K562 (cell line): ENCODE measurements around the gene INPP4B. TPM values are rescaled to one million over a fixed set of nuclear protein-coding genes. Genes with fewer than 3 reads are reported as not detected.

Experiments
- ATAC-seq: fragments of 200-7000 bp; cut with Tn5 transposase; 3 replicates; pipeline ENCODE4 v1.9.1; 2020; ENCODE audit warnings: moderate library complexity
- BruUV-seq: library from RNA; stranded (reverse); fragments of 400-500 nt; replicated peaks from 2 replicates; lab custom pipeline; 2021; lab: Mats Ljungman, UMichigan
- CTCF ChIA-PET: fragments of 300-600 bp; formaldehyde crosslinking; extraction: SDS; loops from one replicate; lab custom pipeline; 2021; ENCODE audit warnings: low intra/inter-chr PET ratio; lab: Yijun Ruan, JAX
- POLR2A ChIA-PET: fragments of 300-600, 350-650 bp; sonication (Branson Sonifier 250); formaldehyde crosslinking; extraction: SDS; loops from one replicate; lab custom pipeline; 2021; ENCODE audit warnings: antibody characterized with exemption, inconsistent platforms; lab: Yijun Ruan, JAX
- DNase-seq, 4 experiments: peaks; one replicate each; pipeline versions ENCODE4 v3.0.0 to v3.0.0-alpha.2; 2011 to 2018; ENCODE audit warnings: low spot score in 3 of 4, mixed read lengths in 3 of 4; ENCODE audit errors: extremely low read depth in 1 of 4
- FAIRE-seq: peaks from 2 replicates; lab custom pipeline; 2011; peaks lifted over from hg19 to GRCh38; lab: Jason Lieb, UNC
- H2AFZ ChIP-seq: 2 replicates; pipeline ENCODE4 v1.6.0; 2011; ENCODE audit warnings: low read depth, low read length, control low read depth, inconsistent platforms
- H3K27ac ChIP-seq: fragments of 200-600 bp; 3 replicates; pipeline ENCODE4 v1.8.0; 2011; ENCODE audit warnings: low read depth, mild to moderate bottlenecking, control low read depth, inconsistent platforms, low read length, moderate library complexity, mixed read lengths; ENCODE audit errors: extremely low read depth
- H3K27me3 ChIP-seq, 2 experiments: fragments of 300-600 bp in 1 of 2; 2 replicates in 1 of 2; 3 replicates in 1 of 2; pipeline versions ENCODE4 v1.6.0 to v1.8.0; 2011; ENCODE audit warnings: inconsistent platforms in 2 of 2, low read length in 2 of 2, mild to moderate bottlenecking in 1 of 2, mixed read lengths in 1 of 2, moderate library complexity in 1 of 2; ENCODE audit not compliant: control insufficient read depth in 2 of 2, insufficient read depth in 2 of 2
- H3K36me3 ChIP-seq: fragments of 300-600 bp; 3 replicates; pipeline ENCODE4 v1.8.0; 2011; ENCODE audit warnings: mild to moderate bottlenecking, low read length, inconsistent platforms; ENCODE audit not compliant: control insufficient read depth, insufficient read depth
- H3K4me1 ChIP-seq, 2 experiments: fragments of 200-600 bp in 1 of 2; replicated peaks in 1 of 2; 2 replicates in 1 of 2; 3 replicates in 1 of 2; pipeline versions ENCODE4 v1.5.1 to v1.8.0; 2011; ENCODE audit warnings: inconsistent platforms in 2 of 2, low read length in 2 of 2, mild to moderate bottlenecking in 1 of 2, mixed read lengths in 1 of 2, moderate library complexity in 1 of 2; ENCODE audit not compliant: control insufficient read depth in 2 of 2, insufficient read depth in 2 of 2
- H3K4me2 ChIP-seq: 2 replicates; pipeline ENCODE4 v1.6.1; 2011; ENCODE audit warnings: low read length, control low read depth, inconsistent platforms, mixed read lengths; ENCODE audit not compliant: insufficient read depth
- H3K4me3 ChIP-seq: fragments of 200-600 bp; sonication (generic), shearing (Covaris generic); 2 replicates; pipeline ENCODE4 v1.5.1; 2016; ENCODE audit warnings: control low read depth, inconsistent platforms
- H3K79me2 ChIP-seq: fragments of 200-600 bp; 3 replicates; pipeline ENCODE4 v1.8.0; 2011; ENCODE audit warnings: low read length, inconsistent platforms; ENCODE audit not compliant: control insufficient read depth, insufficient read depth
- H3K9ac ChIP-seq, 2 experiments: 2 replicates each; pipeline versions ENCODE4 v1.6.0 to v1.6.1; 2011; ENCODE audit warnings: low read depth in 2 of 2, low read length in 2 of 2, control low read depth in 1 of 2, inconsistent platforms in 1 of 2, mild to moderate bottlenecking in 1 of 2, mixed read lengths in 1 of 2; ENCODE audit not compliant: insufficient read depth in 1 of 2
- H3K9me1 ChIP-seq: one replicate; pipeline ENCODE4 v1.6.0; 2011; ENCODE audit warnings: inconsistent platforms, mild to moderate bottlenecking, low read length, moderate library complexity; ENCODE audit not compliant: control insufficient read depth, insufficient read depth
- H3K9me3 ChIP-seq: replicated peaks from 2 replicates; pipeline ENCODE4 v1.5.1; 2011; ENCODE audit warnings: low read depth, low read length, inconsistent platforms; ENCODE audit not compliant: control insufficient read depth, insufficient read depth
- H4K20me1 ChIP-seq: replicated peaks from 2 replicates; pipeline ENCODE4 v1.6.1; 2011; ENCODE audit warnings: low read length, inconsistent platforms, mixed read lengths; ENCODE audit not compliant: control insufficient read depth, insufficient read depth
- ATF3 ChIP-seq, 2 experiments: fragments of 450-650 bp in 1 of 2; sonication (generic) in 1 of 2; formaldehyde crosslinking in 1 of 2; IDR thresholded peaks in 1 of 2; conservative IDR thresholded peaks in 1 of 2; 2 replicates each; pipeline versions ENCODE4 v1.6.1 to v1.8.1; 2016 to 2023; ENCODE audit warnings: mild to moderate bottlenecking in 2 of 2, moderate library complexity in 2 of 2, inconsistent platforms in 1 of 2, missing genetic modification reagents in 1 of 2
- BMI1 ChIP-seq: fragments of 150-350 bp; IDR thresholded peaks from 2 replicates; pipeline ENCODE4 v1.6.1; 2014; ENCODE audit warnings: low read length
- CBX8 ChIP-seq: fragments of 200-600 bp; sonication (generic); IDR thresholded peaks from 2 replicates; pipeline ENCODE4 v1.6.1; 2012; ENCODE audit warnings: borderline replicate concordance, mixed run types, low read depth, mild to moderate bottlenecking, moderate library complexity, mixed read lengths, low read length, control low read depth, inconsistent platforms; ENCODE audit not compliant: poor library complexity, severe bottlenecking; ENCODE audit errors: extremely low read depth
- CHD4 ChIP-seq: fragments of 200-600 bp; sonication (generic); IDR thresholded peaks from 3 replicates; pipeline ENCODE4 v1.6.1; 2012; ENCODE audit warnings: low read depth, mild to moderate bottlenecking, mixed read lengths, low read length, inconsistent platforms; ENCODE audit not compliant: insufficient read depth, insufficient replicate concordance, poor library complexity, severe bottlenecking
- GABPA ChIP-seq: fragments of 200-800 bp; sonication (Bioruptor generic); conservative IDR thresholded peaks from 2 replicates; pipeline ENCODE4 v1.6.1; 2016; ENCODE audit warnings: low read depth, missing genetic modification characterization, missing compliant biosample characterization
- GATA2 ChIP-seq: sonication (generic); formaldehyde crosslinking; IDR thresholded peaks from 2 replicates; pipeline ENCODE4 v1.4.0; 2020; ENCODE audit warnings: mild to moderate bottlenecking, missing genetic modification reagents
- HIVEP1 ChIP-seq: fragments of 250-450 bp; sonication (Bioruptor Pico); IDR thresholded peaks from 2 replicates; pipeline ENCODE4 v1.4.0; 2020; ENCODE audit warnings: mild to moderate bottlenecking
- HNRNPK ChIP-seq: fragments of 200-400 bp; formaldehyde crosslinking; IDR thresholded peaks from one replicate; pipeline ENCODE4 v1.6.1; 2018; ENCODE audit warnings: mild to moderate bottlenecking, low read depth, low read length; ENCODE audit not compliant: poor library complexity, severe bottlenecking
- NFXL1 ChIP-seq: fragments of 450-650 bp; formaldehyde crosslinking; IDR thresholded peaks from 2 replicates; pipeline ENCODE4 v1.4.0; 2021; ENCODE audit warnings: mild to moderate bottlenecking
- SNIP1 ChIP-seq: fragments of 450-650 bp; IDR thresholded peaks from 2 replicates; pipeline ENCODE4 v1.7.1; 2017; ENCODE audit warnings: low read depth, mild to moderate bottlenecking
- TSHZ1 ChIP-seq: fragments of 250-450 bp; sonication (Bioruptor Pico); IDR thresholded peaks from 2 replicates; pipeline ENCODE4 v1.4.0; 2020; ENCODE audit warnings: mild to moderate bottlenecking, moderate library complexity
- ZNF217 ChIP-seq: sonication (generic); formaldehyde crosslinking; IDR thresholded peaks from 2 replicates; pipeline ENCODE4 v1.8.0; 2022; ENCODE audit warnings: mild to moderate bottlenecking, missing genetic modification reagents
- WGBS: fragments of 100-300 bp; shearing (Covaris generic); methylation state at CpG from one replicate; pipeline ENCODE4 v1.1.6; 2016; ENCODE audit warnings: low coverage, mixed read lengths; ENCODE audit not compliant: insufficient coverage; ENCODE audit errors: missing lambda C conversion rate; 5-methylcytosine and 5-hydroxymethylcytosine counted together
- in situ Hi-C: fragments of 300-500 bp; cut with MboI; formaldehyde crosslinking; loops from 4 replicates; pipeline ENCODE4 v1.15.0; 2018; ENCODE audit warnings: inconsistent platforms, mixed read lengths
- intact Hi-C: fragments of 100-400 bp; cut with micrococcal nuclease; formaldehyde crosslinking; loops from 2 replicates; pipeline ENCODE4 v1.14.2; 2022
- polyA plus RNA-seq, 8 experiments: library from polyadenylated mRNA; depleted of rRNA in 4 of 8; stranded (reverse) in 5 of 8; unstranded in 3 of 8; fragments of >200 nt; fragmentation: Nextera tagmentation in 2 of 8; fragmentation: Illumina TruSeq in 1 of 8; extraction: Ambion mirVana in 2 of 8; extraction: Trizol in 1 of 8; gene quantifications; 2 replicates each; pipeline versions ENCODE4 v1.2.1 to v1.2.3, GENCODE V29; 2011 to 2014; ENCODE audit warnings: inconsistent platforms in 1 of 8, missing spikeins in 1 of 8
- total RNA-seq, 7 experiments: library from RNA; depleted of rRNA in 6 of 7; stranded (reverse); fragments of >200 nt in 6 of 7; fragmentation: Illumina TruSeq in 2 of 7; extraction: Trizol in 2 of 7; gene quantifications; 2 replicates each; pipeline versions ENCODE4 v1.2.1 to v1.2.3, GENCODE V29; 2011 to 2021; ENCODE audit warnings: low replicate concordance in 1 of 7

The INPP4B gene
- total and polyA plus RNA-seq, 9 of the 15 experiments (the other 6 are each of a cell fraction or from before 2014, with no cell fraction given), result 0.04 to 0.11 TPM; not detected in 7

- H3K9me1 ChIP-seq, result no peaks in the 10 kb centered on the region
- POLR2A ChIA-PET, result no interaction called here
- no peak for FAIRE-seq
- H3K27me3 ChIP-seq, result no peaks in the 10 kb centered on the region
- peaks cover 4% of the 10 kb centered on the region; the same call in 1 of the 2 replicates for H3K9me3 ChIP-seq
- BruUV-seq, result no TSS peak
- no peak overlapping the region for H3K9ac ChIP-seq
- no peak for TF ChIP-seq HNRNPK
- no peak for TF ChIP-seq GATA2
- TF ChIP-seq CBX8, result no peak
- ATAC-seq, result no peak
- H2AFZ ChIP-seq, result no peak overlapping the region
- no peaks in the 10 kb centered on the region for H3K4me1 ChIP-seq
- H3K36me3 ChIP-seq, result no peaks in the 10 kb centered on the region
- in situ Hi-C loops, result no loop called here
- CTCF ChIA-PET, result no interaction called here
- intact Hi-C loops, result no loop called here
- no peak for DNase-seq
- no peak overlapping the region for H3K4me3 ChIP-seq
- WGBS, result 0% methylated on average over 1 of the region's 1 CpG
- no peaks in the 10 kb centered on the region for H4K20me1 ChIP-seq
- no peak overlapping the region for H3K4me2 ChIP-seq
- no peaks in the 10 kb centered on the region for H3K79me2 ChIP-seq
- H3K27ac ChIP-seq, result no peak overlapping the region
Observed at GRCh38 chr4:142600952-142601351, 245.1 kb downstream of the INPP4B start.

- H3K27ac ChIP-seq, result no peak overlapping the region
- CTCF ChIA-PET, result no interaction called here
- H3K36me3 ChIP-seq, result no peaks in the 10 kb centered on the region
- TF ChIP-seq BMI1, result no peak
- no peak for TF ChIP-seq GABPA
- TF ChIP-seq TSHZ1, result no peak
- no peak for TF ChIP-seq ZNF217 (CRISPR knock-in tag)
- TF ChIP-seq ATF3 (IDR thresholded peaks at IDR 0.05), result no peak
- TF ChIP-seq ATF3 (CRISPR knock-in tag; conservative IDR thresholded peaks at IDR 0.05), result no peak
- TF ChIP-seq HIVEP1 (CRISPR knock-in tag), result no peak
- TF ChIP-seq SNIP1, result no peak
- TF ChIP-seq NFXL1 (CRISPR knock-in tag), result no peak
- TF ChIP-seq CHD4, result no peak
- H3K9me1 ChIP-seq, result no peaks in the 10 kb centered on the region
- in situ Hi-C loops, result no loop called here
- H3K79me2 ChIP-seq, result no peaks in the 10 kb centered on the region
- intact Hi-C loops, result no loop called here
- no peak overlapping the region for H3K9ac ChIP-seq
- no peaks in the 10 kb centered on the region for H3K27me3 ChIP-seq
- peaks cover 4% of the 10 kb centered on the region; the same call in 1 of the 2 replicates for H3K9me3 ChIP-seq
- H3K4me2 ChIP-seq, result no peak overlapping the region
- no peak for FAIRE-seq
- no peaks in the 10 kb centered on the region for H4K20me1 ChIP-seq
- no peak overlapping the region for H2AFZ ChIP-seq
- H3K4me1 ChIP-seq, result no peaks in the 10 kb centered on the region
- no peak overlapping the region for H3K4me3 ChIP-seq
- no peak for DNase-seq
- BruUV-seq, result no TSS peak
- ATAC-seq, result no peak
- POLR2A ChIA-PET, result no interaction called here
Observed at GRCh38 chr4:142598132-142598531, 248.0 kb downstream of the INPP4B start.
